Esophagus muscularis mucosa (tissue), 3 donors: ENCODE results near the gene GBA3.

Experiments used
- EP300 ChIP-seq: sonication (generic); formaldehyde crosslinking; IDR thresholded peaks from one replicate; pipeline ENCODE4 v1.6.1; 2017; ENCODE audit warnings: antibody characterized with exemption
- POLR2A ChIP-seq: fragments of 450-650 bp; IDR thresholded peaks from one replicate; pipeline ENCODE4 v1.6.1; 2017; ENCODE audit warnings: antibody characterized with exemption, moderate library complexity, mild to moderate bottlenecking, low read depth
- POLR2AphosphoS5 ChIP-seq, 2 donors: sonication (generic); formaldehyde crosslinking; IDR thresholded peaks; one replicate each; pipeline ENCODE4 v1.6.1; 2017; ENCODE audit warnings: antibody characterized with exemption in 2 of 2

DNA sequence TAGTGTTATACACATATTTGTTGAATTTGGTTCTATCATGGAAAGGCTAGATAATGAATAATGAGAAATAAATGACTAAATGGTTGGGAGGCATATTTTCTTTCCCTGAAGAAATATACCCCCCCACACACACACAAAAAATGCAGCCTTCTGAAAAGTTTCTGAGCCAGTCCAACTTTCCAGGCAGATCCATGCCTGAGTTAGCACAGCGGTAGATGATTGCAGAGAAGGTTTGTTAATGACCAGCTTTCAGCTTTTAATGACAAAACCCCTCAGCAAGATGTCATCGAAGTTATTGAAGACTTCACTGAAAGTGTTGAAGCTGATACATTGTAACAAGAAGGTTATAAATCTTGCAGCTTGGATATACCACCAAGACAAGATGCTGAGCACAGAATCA is 61.4 kb downstream of the GBA3 start:
- TF ChIP-seq POLR2A (no peak), POLR2AphosphoS5 (IDR thresholded peaks at IDR 0.05) (no peak), EP300 (no peak)
